Adrenal gland (tissue), 12 donors: ENCODE results near the gene ZNF776. TPM values are rescaled to one million over a fixed set of nuclear protein-coding genes. Genes with fewer than 3 reads are reported as not detected.

ENCODE experiments used
- DNase-seq, 7 donors: peaks; one replicate each; pipeline ENCODE4 v3.0.0-alpha.2; 2019 to 2020
- H3K27ac ChIP-seq, 5 donors: fragments of 200-600 bp; sonication (generic) in 4 of 5; 1 replicate in 3 of 5; 2 replicates in 2 of 5; pipeline versions ENCODE4 v1.5.1 to v1.8.0; 2016 to 2020; ENCODE audit warnings: mild to moderate bottlenecking in 1 of 5
- H3K27me3 ChIP-seq: fragments of 200-600 bp; 2 replicates; pipeline ENCODE4 v1.8.0; 2021
- H3K36me3 ChIP-seq, 2 donors: fragments of 200-600 bp; replicated peaks in 1 of 2; 1 replicate in 1 of 2; 2 replicates in 1 of 2; pipeline versions ENCODE4 v1.5.1 to v1.8.0; 2018 to 2022
- H3K4me1 ChIP-seq, 2 donors: fragments of 200-600 bp; replicated peaks in 1 of 2; 1 replicate in 1 of 2; 2 replicates in 1 of 2; pipeline versions ENCODE4 v1.5.1 to v1.8.0; 2018 to 2021
- H3K4me3 ChIP-seq, 4 donors: fragments of 200-600 bp; sonication (generic) in 3 of 4; one replicate each; pipeline ENCODE4 v1.5.1; 2016 to 2018
- H3K9me3 ChIP-seq, 3 donors: fragments of 200-600 bp; sonication (generic) in 1 of 3; replicated peaks in 1 of 3; 1 replicate in 2 of 3; 2 replicates in 1 of 3; pipeline versions ENCODE4 v1.5.1 to v1.8.0; 2016 to 2021
- POLR2A ChIP-seq, 2 donors: fragments of 450-650 bp; IDR thresholded peaks; one replicate each; pipeline ENCODE4 v1.6.1; 2017; ENCODE audit warnings: antibody characterized with exemption in 2 of 2, mild to moderate bottlenecking in 2 of 2, moderate library complexity in 1 of 2
- WGBS, 4 donors: extraction: QIAGEN DNeasy Blood & Tissue Kit in 2 of 4; methylation state at CpG; one replicate each; pipeline versions ENCODE4 v1.1.5 to v1.1.7; 2013 to 2017; 5-methylcytosine and 5-hydroxymethylcytosine counted together
- intact Hi-C, 2 donors: fragments of 100-400 bp; cut with DNase I; formaldehyde crosslinking; loops; one replicate each; pipeline versions ENCODE4 v1.14.1 to v1.15.0; 2022 to 2023
- polyA plus RNA-seq, 3 donors: library from polyadenylated mRNA; stranded (reverse); fragments of 200-250 nt in 2 of 3; fragments of 350-450 nt in 1 of 3; fragmentation: Illumina TruSeq in 1 of 3; extraction: RNeasy Lipid Tissue Mini Kit (QIAGEN cat#74804) in 1 of 3; gene quantifications; one replicate each; pipeline ENCODE4 v1.2.3, GENCODE V29; 2013 to 2014
- total RNA-seq, 9 donors: library from RNA; depleted of rRNA in 4 of 9; stranded (reverse); fragments of >200 nt in 4 of 9; fragments of 120-200 nt in 1 of 9; fragmentation: NEBNext Ultra II Directional in 1 of 9; extraction: Animal tissue kit (Norgen Biotek cat#: 25700) in 1 of 9; gene quantifications; one replicate each; pipeline versions ENCODE4 v1.1.0 to v1.2.4, GENCODE V29; 2013 to 2023
- TF ChIP-seq, protein P1 (sequence below), 6 experiments: fragments of 450-650 bp in 4 of 6; fragments of 200-600 bp in 2 of 6; sonication (generic) in 1 of 6; IDR thresholded peaks; 1 replicate in 5 of 6; 2 replicates in 1 of 6; pipeline versions ENCODE4 v1.5.1 to v1.8.0; 2016 to 2021; ENCODE audit warnings: antibody characterized with exemption in 6 of 6, mild to moderate bottlenecking in 2 of 6, moderate library complexity in 1 of 6
- donor health status: healthy with polysubstance abuse.
- donor health status: Bipolar disorder and iron deficiency.
- donor health status: DM: yes; HTN: yes; CAD: no.
- donor health status: DM: no; HTN: no; CAD: no.
- donor health status: DM: no; HTN: no; CAD: no.
- donor health status: DM: yes; HTN: yes; CAD: no.

ZNF776 gene
- total and polyA plus RNA-seq, 12 donors, result 2.2 to 26.3 (median 14.2) TPM

- WGBS, 4 donors, result 91 to 96% (median 93%) methylated on average over 3 of the region's 3 CpGs
- DNase-seq, result no peak
- H3K4me3 ChIP-seq, result peak overlapping the region in 1 of 4 donors; percentile 96
- no peak for TF ChIP-seq POLR2A (IDR thresholded peaks at IDR 0.05)
- TF ChIP-seq, protein P1, sequence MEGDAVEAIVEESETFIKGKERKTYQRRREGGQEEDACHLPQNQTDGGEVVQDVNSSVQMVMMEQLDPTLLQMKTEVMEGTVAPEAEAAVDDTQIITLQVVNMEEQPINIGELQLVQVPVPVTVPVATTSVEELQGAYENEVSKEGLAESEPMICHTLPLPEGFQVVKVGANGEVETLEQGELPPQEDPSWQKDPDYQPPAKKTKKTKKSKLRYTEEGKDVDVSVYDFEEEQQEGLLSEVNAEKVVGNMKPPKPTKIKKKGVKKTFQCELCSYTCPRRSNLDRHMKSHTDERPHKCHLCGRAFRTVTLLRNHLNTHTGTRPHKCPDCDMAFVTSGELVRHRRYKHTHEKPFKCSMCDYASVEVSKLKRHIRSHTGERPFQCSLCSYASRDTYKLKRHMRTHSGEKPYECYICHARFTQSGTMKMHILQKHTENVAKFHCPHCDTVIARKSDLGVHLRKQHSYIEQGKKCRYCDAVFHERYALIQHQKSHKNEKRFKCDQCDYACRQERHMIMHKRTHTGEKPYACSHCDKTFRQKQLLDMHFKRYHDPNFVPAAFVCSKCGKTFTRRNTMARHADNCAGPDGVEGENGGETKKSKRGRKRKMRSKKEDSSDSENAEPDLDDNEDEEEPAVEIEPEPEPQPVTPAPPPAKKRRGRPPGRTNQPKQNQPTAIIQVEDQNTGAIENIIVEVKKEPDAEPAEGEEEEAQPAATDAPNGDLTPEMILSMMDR (IDR thresholded peaks at IDR 0.05), result no peak
- H3K9me3 ChIP-seq, result no peaks in the 10 kb centered on the region
- peaks cover 7 to 19% of the 10 kb centered on the region in 2 donors for H3K4me1 ChIP-seq
- no peak overlapping the region for H3K27ac ChIP-seq
- H3K27me3 ChIP-seq, result no peaks in the 10 kb centered on the region
- intact Hi-C loops, result loop anchor here (10.0 kb wide), 2 partner anchors 67 to 147 kb away; partner anchors contain the start of gene ZNF552 (in 1 of the 2)
- H3K36me3 ChIP-seq, result peaks cover 0 to 29% of the 10 kb centered on the region in 2 donors
Observed at GRCh38 chr19:57748029-57748428, 1.4 kb downstream of the ZNF776 start.

DNA sequence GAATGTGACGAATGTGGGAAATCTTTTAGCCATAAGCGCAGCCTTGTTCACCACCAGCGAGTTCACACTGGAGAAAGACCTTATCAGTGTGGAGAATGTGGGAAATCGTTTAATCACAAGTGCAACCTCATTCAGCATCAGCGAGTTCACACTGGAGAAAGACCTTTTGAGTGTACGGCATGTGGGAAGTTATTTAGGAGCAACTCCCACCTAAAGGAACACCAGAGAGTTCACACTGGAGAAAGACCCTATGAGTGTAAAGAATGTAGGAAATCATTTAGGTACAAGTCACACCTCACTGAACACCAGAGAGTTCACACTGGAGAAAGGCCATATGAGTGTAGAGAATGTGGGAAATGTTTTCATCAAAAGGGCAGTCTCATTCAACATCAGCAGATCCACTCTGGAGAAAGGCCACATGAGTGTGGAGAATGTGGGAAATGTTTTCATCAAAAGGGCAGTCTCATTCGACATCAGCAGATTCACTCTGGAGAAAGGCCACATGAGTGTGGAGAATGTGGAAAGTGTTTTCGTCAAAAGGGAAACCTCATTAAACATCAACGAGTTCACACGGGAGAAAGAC lies 7.6 kb downstream of the ZNF776 start:
- 94 to 99% (median 98%) methylated on average over 10 of the region's 10 CpGs for WGBS, 4 donors
- H3K27me3 ChIP-seq, result no peaks in the 10 kb centered on the region
- H3K4me1 ChIP-seq, result peaks cover 0 to under 1% of the 10 kb centered on the region in 2 donors
- H3K9me3 ChIP-seq, result peaks cover 0 to 20% (median 0%) of the 10 kb centered on the region in 3 donors
- H3K36me3 ChIP-seq, result peaks cover 0 to 53% of the 10 kb centered on the region in 2 donors
- no peak for DNase-seq
- TF ChIP-seq POLR2A (IDR thresholded peaks at IDR 0.05), result no peak
- TF ChIP-seq, protein P1 (IDR thresholded peaks at IDR 0.05), result no peak
- intact Hi-C loops, result no loop called here
- H3K27ac ChIP-seq, result no peak overlapping the region
- no peak overlapping the region for H3K4me3 ChIP-seq

DNA sequence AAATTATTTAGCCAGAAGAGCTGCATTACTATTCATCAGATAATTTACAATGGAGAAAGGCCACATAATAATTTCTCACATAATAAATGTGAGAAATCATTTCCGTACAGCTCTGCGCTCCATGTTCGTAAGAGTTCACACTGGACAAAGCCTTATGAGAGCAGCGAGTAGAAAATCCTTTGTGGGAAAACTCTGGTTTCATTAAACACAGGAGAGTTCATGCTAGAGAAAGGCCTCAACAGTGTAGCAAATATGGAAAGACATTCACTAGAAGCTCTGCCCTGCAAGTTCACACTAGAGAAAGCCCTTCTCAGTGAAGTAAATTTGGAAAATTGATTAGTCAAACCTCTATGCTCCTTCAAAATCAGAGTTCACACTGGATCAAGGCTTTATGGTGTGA lies 8.4 kb downstream of the ZNF776 start:
- H3K9me3 ChIP-seq, result peaks cover 0 to 20% (median 0%) of the 10 kb centered on the region in 3 donors
- no peak overlapping the region for H3K27ac ChIP-seq
- intact Hi-C loops, result no loop called here
- H3K27me3 ChIP-seq, result no peaks in the 10 kb centered on the region
- TF ChIP-seq POLR2A (IDR thresholded peaks at IDR 0.05), result no peak
- TF ChIP-seq, protein P1 (IDR thresholded peaks at IDR 0.05), result no peak
- no peaks in the 10 kb centered on the region for H3K4me1 ChIP-seq
- no peak for DNase-seq
- no peak overlapping the region for H3K4me3 ChIP-seq
- WGBS, 4 donors, result 85 to 99% (median 98%) methylated on average over 4 of the region's 4 CpGs
- H3K36me3 ChIP-seq, result peaks cover 0 to 53% of the 10 kb centered on the region in 2 donors

- 92 to 97% (median 95%) methylated on average over 2 of the region's 2 CpGs for WGBS, 4 donors
Observed at GRCh38 chr19:57757941-57758340, 11.3 kb downstream of the ZNF776 start.

More at GRCh38 chr19:57757941-57758340, 11.3 kb downstream of the ZNF776 start:
- H3K27ac ChIP-seq, result no peak overlapping the region
- DNase-seq, result no peak
- H3K4me1 ChIP-seq, result no peaks in the 10 kb centered on the region
- intact Hi-C loops, result no loop called here
- peaks cover 0 to 20% (median 0%) of the 10 kb centered on the region in 3 donors for H3K9me3 ChIP-seq
- no peaks in the 10 kb centered on the region for H3K27me3 ChIP-seq
- no peak for TF ChIP-seq POLR2A (IDR thresholded peaks at IDR 0.05)
- TF ChIP-seq, protein P1 (IDR thresholded peaks at IDR 0.05), result no peak
- peaks cover 0 to 30% of the 10 kb centered on the region in 2 donors for H3K36me3 ChIP-seq
- no peak overlapping the region for H3K4me3 ChIP-seq
